Body of pancreas (tissue), 4 donors: ENCODE results near the gene HIF3A. TPM values are rescaled to one million over a fixed set of nuclear protein-coding genes. Genes with fewer than 3 reads are reported as not detected.

Experiments
- ATAC-seq: fragments of 150-250 bp; one replicate; pipeline ENCODE4 v1.9.1; 2016
- DNase-seq, 4 donors: peaks; one replicate each; pipeline ENCODE4 v3.0.0-alpha.2; 2019
- H3K27ac ChIP-seq, 4 donors: fragments of 200-600 bp; sonication (generic); 1 replicate in 3 of 4; 2 replicates in 1 of 4; pipeline versions ENCODE4 v1.5.1 to v1.6.1; 2016 to 2019; ENCODE audit warnings: mild to moderate bottlenecking in 1 of 4, mixed read lengths in 1 of 4, moderate library complexity in 1 of 4
- H3K27me3 ChIP-seq, 2 donors: fragments of 200-600 bp; sonication (generic); one replicate each; pipeline ENCODE4 v1.6.0; 2016; ENCODE audit warnings: mild to moderate bottlenecking in 1 of 2
- H3K36me3 ChIP-seq, 2 donors: fragments of 200-600 bp; sonication (generic); replicated peaks in 1 of 2; 2 replicates each; pipeline ENCODE4 v1.5.1; 2016; ENCODE audit warnings: low read depth in 2 of 2; ENCODE audit not compliant: insufficient read depth in 1 of 2
- H3K4me1 ChIP-seq: fragments of 200-600 bp; sonication (generic); one replicate; pipeline ENCODE4 v1.6.0; 2016
- H3K4me3 ChIP-seq, 2 donors: fragments of 200-600 bp; sonication (generic); 1 replicate in 1 of 2; 2 replicates in 1 of 2; pipeline ENCODE4 v1.5.1; 2016 to 2019
- H3K9me3 ChIP-seq, 3 donors: fragments of 200-600 bp; sonication (generic); 1 replicate in 2 of 3; 2 replicates in 1 of 3; pipeline ENCODE4 v1.5.1; 2016
- POLR2A ChIP-seq, 3 donors: fragments of 450-650 bp; IDR thresholded peaks; one replicate each; pipeline ENCODE4 v1.6.1; 2016; ENCODE audit warnings: antibody characterized with exemption in 3 of 3, mild to moderate bottlenecking in 2 of 3
- WGBS, 2 donors: methylation state at CpG; one replicate each; pipeline ENCODE4 v1.1.5; 2017; 5-methylcytosine and 5-hydroxymethylcytosine counted together
- intact Hi-C: fragments of 100-400 bp; cut with DNase I; formaldehyde crosslinking; loops from one replicate; pipeline ENCODE4 v1.15.1; 2023
- total RNA-seq, 2 donors: library from RNA; depleted of rRNA; stranded (reverse); fragments of >200 nt; gene quantifications; one replicate each; pipeline ENCODE4 v1.1.0, GENCODE V29; 2016
- TF ChIP-seq, protein P1 (sequence below), 7 experiments: fragments of 450-650 bp in 4 of 7; fragments of 200-600 bp in 3 of 7; sonication (generic) in 3 of 7; IDR thresholded peaks; one replicate each; pipeline ENCODE4 v1.5.1; 2016 to 2019; ENCODE audit warnings: antibody characterized with exemption in 7 of 7

HIF3A gene
- total RNA-seq, 2 donors from 2014 or later, result 24.4 to 63.3 TPM

DNA sequence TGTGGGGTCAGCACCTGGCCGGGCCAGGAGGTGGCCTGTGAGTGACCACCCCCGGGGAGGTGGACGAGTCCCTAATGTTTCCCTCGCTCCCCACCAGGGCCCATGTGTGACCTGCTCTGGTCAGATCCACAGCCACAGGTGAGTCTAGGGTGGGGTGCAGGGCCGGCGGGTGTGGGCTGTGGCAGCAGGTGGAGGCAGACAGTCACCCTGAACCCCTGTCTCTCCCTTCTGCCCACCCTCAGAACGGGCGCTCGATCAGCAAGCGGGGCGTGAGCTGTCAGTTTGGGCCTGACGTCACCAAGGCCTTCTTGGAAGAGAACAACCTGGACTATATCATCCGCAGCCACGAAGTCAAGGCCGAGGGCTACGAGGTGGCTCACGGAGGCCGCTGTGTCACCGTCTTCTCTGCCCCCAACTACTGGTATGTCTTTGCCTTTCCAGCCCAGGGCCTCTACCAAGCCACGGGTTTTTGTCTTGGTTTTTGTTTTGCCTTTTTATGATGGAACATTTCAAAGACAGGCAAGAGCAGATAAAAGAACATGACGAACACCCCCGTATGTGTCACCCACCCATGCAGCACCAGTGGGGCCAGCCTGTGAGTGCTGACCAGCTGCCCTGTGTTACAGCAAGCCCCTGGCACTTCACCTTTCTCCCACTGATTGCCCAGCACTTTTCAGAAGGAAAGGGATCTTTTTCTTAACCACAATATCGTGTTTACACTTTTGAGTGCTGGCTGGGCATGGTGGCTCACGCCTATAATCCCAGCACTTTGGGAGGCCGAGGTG, 91.7 kb downstream of the HIF3A start:
- peaks cover 8% of the 10 kb centered on the region for H3K4me1 ChIP-seq
- H3K27me3 ChIP-seq, result no peaks in the 10 kb centered on the region
- DNase-seq (no peak), ATAC-seq (no peak)
- no peak for TF ChIP-seq POLR2A (IDR thresholded peaks at IDR 0.05)
- TF ChIP-seq, protein P1, sequence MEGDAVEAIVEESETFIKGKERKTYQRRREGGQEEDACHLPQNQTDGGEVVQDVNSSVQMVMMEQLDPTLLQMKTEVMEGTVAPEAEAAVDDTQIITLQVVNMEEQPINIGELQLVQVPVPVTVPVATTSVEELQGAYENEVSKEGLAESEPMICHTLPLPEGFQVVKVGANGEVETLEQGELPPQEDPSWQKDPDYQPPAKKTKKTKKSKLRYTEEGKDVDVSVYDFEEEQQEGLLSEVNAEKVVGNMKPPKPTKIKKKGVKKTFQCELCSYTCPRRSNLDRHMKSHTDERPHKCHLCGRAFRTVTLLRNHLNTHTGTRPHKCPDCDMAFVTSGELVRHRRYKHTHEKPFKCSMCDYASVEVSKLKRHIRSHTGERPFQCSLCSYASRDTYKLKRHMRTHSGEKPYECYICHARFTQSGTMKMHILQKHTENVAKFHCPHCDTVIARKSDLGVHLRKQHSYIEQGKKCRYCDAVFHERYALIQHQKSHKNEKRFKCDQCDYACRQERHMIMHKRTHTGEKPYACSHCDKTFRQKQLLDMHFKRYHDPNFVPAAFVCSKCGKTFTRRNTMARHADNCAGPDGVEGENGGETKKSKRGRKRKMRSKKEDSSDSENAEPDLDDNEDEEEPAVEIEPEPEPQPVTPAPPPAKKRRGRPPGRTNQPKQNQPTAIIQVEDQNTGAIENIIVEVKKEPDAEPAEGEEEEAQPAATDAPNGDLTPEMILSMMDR (IDR thresholded peaks at IDR 0.05), result no peak
- H3K36me3 ChIP-seq, result peaks cover 0 to 22% of the 10 kb centered on the region in 2 donors
- intact Hi-C loops, result no loop called here
- no peaks in the 10 kb centered on the region for H3K9me3 ChIP-seq
- no peak overlapping the region for H3K27ac ChIP-seq
- no peak overlapping the region for H3K4me3 ChIP-seq
- WGBS, 2 donors, result 90% methylated on average over 13 to 25 of the region's 25 CpGs

DNA sequence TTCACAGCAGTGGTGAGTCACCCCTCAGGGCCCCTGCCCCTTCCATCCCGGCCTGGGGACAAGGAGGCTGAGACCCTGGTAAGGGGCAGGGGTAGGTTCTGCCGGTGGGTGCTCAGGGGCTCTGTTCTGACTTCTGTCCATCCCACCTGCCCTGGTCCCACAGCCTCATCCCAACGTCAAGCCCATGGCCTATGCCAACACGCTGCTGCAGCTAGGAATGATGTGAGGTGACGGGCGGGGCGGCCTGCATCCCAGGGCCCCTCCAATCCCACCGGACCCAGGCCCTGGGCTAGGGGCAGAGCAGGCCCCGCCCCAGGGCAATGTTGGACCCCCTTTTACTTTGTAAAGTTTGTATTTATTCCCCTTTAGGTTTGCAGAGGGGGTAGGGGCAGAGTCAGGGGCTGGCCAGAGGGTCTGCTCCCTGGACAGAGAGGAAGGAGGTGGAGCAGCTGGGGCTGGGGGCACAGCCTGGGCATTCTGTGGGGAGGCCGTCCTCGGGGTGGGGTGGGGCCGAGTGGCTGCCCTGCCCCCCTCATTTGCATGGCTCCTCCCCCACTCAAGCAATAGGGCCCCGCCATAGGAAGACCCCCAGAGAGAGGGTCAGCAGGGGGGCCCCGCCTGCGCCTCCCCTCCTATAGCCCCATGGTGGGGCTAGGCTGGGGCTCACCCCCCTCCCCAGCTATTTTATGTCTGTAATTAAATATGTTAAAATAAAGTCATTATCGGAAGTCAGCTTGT, 93.4 kb downstream of the HIF3A start:
- intact Hi-C loops, result loop anchor here (10.0 kb wide), 1 partner anchor 105 kb away; no protein-coding TSS in a partner anchor
- H3K9me3 ChIP-seq, result no peaks in the 10 kb centered on the region
- H3K4me1 ChIP-seq, result no peaks in the 10 kb centered on the region
- ATAC-seq (no peak), DNase-seq (no peak)
- no peak overlapping the region for H3K4me3 ChIP-seq
- no peaks in the 10 kb centered on the region for H3K27me3 ChIP-seq
- no peak for TF ChIP-seq POLR2A (IDR thresholded peaks at IDR 0.05)
- H3K36me3 ChIP-seq, result peaks cover 0 to 20% of the 10 kb centered on the region in 2 donors
- 93 to 94% methylated on average over 9 to 14 of the region's 16 CpGs for WGBS, 2 donors
- no peak overlapping the region for H3K27ac ChIP-seq

DNA sequence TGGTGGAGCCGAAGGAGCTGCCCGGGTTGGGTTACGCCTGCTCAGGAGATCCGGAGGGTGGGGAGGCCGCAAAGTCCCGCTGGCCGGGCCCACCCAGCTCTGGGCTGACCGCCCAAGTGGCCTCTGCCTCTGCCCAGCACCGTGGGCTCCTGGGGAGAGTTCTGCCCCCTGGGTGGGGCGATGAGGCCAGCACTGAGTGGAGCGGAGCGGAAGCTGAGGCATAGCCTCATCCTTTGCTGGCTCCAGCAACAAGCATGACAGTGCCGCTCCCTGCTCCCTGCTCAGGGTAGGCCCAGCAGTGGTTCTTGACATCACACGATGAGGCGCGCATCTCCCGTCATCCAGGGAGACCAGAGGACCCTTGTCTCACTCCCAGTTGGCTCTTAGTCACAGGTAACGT, 94.0 kb downstream of the HIF3A start:
- Histone ChIP-seq H3K27ac (no peak overlapping the region), H3K9me3 (no peaks in the 10 kb centered on the region), H3K27me3 (no peaks in the 10 kb centered on the region), H3K4me3 (no peak overlapping the region), H3K36me3 (peaks cover 0 to 20% of the 10 kb centered on the region in 2 donors), H3K4me1 (no peaks in the 10 kb centered on the region)
- no peak for DNase-seq
- 93 to 94% methylated on average over 10 to 18 of the region's 18 CpGs for WGBS, 2 donors
- TF ChIP-seq POLR2A (IDR thresholded peaks at IDR 0.05), result no peak
- TF ChIP-seq, protein P1 (IDR thresholded peaks at IDR 0.05), result no peak
- ATAC-seq, result no peak
- intact Hi-C loops, result loop anchor here (10.0 kb wide), 1 partner anchor 106 kb away; no protein-coding TSS in a partner anchor

DNA sequence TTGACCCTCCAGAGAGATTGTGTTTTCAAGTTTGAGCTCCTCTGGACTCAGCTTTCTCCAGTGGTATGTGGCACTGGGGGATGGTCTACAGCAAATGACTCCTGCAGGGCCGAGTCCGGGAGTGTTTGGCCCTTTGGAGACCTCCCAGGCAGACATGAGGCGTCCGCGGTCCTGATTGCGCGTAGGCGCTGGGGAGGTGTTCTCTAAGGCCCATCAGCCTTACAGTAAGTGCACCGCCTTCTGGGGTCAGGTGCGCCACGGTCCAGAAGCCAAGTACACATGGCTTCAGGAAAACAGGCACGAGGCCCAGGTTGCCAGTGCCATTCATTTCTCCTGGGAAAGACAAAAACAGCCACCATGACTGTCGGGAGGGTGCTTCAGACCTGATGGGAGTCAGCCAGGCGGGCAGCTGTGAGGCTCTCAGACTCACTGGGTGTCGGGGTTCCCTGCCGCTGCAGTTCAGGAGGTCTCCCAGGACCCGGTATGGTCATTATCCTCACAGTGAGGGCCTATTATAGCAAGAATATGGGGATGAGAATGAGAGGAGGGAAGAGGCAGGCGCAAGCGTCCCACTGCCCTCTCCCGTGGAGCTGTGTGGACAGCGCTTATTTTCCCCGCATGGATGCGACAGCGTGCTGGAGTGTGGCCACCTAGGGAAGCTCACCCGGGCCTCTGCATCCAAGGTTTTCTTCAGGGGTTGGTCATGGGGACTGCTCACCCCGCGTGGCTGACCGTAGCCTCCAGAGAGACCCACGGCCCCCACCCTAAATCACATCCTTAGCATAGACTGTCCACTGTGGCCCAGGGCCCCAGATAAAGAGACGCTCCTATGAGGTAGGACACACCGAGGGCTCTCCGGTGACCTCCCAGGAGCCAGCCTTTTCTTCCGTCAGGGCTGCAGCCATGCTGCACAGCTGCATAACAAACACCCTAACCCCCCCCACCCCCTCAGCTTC, 94.7 kb downstream of the HIF3A start:
- no peaks in the 10 kb centered on the region for H3K27me3 ChIP-seq
- intact Hi-C loops, result loop anchor here (10.0 kb wide), 1 partner anchor 107 kb away; no protein-coding TSS in a partner anchor
- no peaks in the 10 kb centered on the region for H3K4me1 ChIP-seq
- H3K27ac ChIP-seq, result no peak overlapping the region
- DNase-seq (peak in 1 of 4 donors; percentile 4), ATAC-seq (no peak)
- TF ChIP-seq, protein P1 (IDR thresholded peaks at IDR 0.05), result no peak
- no peak for TF ChIP-seq POLR2A (IDR thresholded peaks at IDR 0.05)
- no peaks in the 10 kb centered on the region for H3K9me3 ChIP-seq
- no peak overlapping the region for H3K4me3 ChIP-seq
- H3K36me3 ChIP-seq, result peaks cover 0 to 20% of the 10 kb centered on the region in 2 donors
- WGBS, 2 donors, result 86 to 90% methylated on average over 12 to 33 of the region's 33 CpGs
